ENCODE measurements around the gene TOR3A.

TOR3A gene

DNA sequence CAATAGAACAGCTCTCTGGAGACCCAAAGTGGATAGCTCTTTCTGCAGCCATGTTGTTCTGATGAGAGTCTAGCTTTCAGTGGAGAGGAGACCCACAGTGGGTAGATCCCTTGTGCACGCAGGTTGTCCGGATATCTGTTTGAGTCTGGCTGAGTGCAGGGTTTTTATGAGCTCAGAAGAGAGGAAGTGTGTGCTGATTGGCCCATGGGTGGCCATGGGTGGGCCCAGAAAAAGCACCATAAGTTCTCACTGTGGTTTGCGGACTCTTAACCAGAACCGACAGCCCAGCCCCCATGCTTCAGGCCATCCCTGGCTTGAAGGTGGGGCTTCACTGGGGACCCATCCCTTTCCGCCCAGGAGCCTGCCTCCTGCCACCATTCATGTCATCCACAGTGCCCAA lies 39.2 kb upstream of the TOR3A start:
- no peak overlapping the region for H3K4me3 ChIP-seq (ENCODE audit: low read depth, low read length)
- TF ChIP-seq, protein P1, sequence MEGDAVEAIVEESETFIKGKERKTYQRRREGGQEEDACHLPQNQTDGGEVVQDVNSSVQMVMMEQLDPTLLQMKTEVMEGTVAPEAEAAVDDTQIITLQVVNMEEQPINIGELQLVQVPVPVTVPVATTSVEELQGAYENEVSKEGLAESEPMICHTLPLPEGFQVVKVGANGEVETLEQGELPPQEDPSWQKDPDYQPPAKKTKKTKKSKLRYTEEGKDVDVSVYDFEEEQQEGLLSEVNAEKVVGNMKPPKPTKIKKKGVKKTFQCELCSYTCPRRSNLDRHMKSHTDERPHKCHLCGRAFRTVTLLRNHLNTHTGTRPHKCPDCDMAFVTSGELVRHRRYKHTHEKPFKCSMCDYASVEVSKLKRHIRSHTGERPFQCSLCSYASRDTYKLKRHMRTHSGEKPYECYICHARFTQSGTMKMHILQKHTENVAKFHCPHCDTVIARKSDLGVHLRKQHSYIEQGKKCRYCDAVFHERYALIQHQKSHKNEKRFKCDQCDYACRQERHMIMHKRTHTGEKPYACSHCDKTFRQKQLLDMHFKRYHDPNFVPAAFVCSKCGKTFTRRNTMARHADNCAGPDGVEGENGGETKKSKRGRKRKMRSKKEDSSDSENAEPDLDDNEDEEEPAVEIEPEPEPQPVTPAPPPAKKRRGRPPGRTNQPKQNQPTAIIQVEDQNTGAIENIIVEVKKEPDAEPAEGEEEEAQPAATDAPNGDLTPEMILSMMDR (IDR thresholded peaks at IDR 0.05; ENCODE audit: low read depth, low read length, missing control alignments) = no peak
- in situ Hi-C loops (cut with HindIII; ENCODE audit: low sequenced_read_pairs) = no loop called here
- DNase-seq (ENCODE audit: low read depth) = no peak

DNA sequence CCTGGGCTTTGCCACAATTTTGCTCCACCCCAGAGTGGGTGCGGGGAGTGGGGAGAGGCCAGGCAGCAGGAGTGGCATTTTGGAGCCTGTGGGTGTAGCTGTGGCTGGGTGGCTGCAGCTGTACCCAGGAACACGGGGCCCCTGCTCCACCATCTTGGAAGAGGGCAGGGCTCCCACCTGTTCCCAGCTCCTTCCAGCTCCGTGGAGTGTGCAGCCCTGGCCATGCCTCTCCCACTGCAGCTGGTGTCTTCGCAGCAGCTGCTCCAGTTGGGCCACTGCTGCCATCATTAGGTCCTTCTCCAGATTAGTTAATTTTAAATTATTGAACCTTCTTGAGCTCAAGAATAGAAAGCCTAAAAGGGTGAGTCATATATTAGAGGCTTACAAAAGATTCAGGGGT lies 38.6 kb upstream of the TOR3A start:
- no peak overlapping the region for H3K4me3 ChIP-seq (ENCODE audit: low read depth, low read length)
- TF ChIP-seq, protein P1 (IDR thresholded peaks at IDR 0.05; ENCODE audit: low read depth, low read length, missing control alignments) = no peak
- in situ Hi-C loops (cut with HindIII; ENCODE audit: low sequenced_read_pairs) = no loop called here
- DNase-seq (ENCODE audit: low read depth) = no peak

DNA sequence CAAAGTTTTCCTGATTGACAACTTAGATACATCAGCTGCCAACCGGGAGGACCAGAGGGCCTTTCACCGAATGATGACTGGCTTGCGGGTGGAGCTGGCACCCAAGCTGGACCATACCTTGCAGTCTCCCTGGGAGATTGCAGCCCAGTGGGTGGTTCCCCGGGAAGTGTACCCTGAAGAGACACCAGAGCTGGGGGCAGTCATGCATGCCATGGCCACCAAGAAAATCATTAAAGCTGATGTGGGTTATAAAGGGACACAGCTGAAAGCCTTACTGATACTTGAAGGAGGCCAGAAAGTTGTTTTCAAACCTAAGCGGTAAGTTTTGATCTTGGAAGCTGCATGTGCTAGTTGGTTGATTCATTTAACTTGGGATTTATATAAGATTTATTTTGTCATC lies 38.0 kb upstream of the TOR3A start:
- no peak for DNase-seq (ENCODE audit: low read depth)
- TF ChIP-seq, protein P1 (IDR thresholded peaks at IDR 0.05; ENCODE audit: low read depth, low read length, missing control alignments) = no peak
- H3K4me3 ChIP-seq (ENCODE audit: low read depth, low read length) = no peak overlapping the region
- in situ Hi-C loops (cut with HindIII; ENCODE audit: low sequenced_read_pairs) = no loop called here

DNA sequence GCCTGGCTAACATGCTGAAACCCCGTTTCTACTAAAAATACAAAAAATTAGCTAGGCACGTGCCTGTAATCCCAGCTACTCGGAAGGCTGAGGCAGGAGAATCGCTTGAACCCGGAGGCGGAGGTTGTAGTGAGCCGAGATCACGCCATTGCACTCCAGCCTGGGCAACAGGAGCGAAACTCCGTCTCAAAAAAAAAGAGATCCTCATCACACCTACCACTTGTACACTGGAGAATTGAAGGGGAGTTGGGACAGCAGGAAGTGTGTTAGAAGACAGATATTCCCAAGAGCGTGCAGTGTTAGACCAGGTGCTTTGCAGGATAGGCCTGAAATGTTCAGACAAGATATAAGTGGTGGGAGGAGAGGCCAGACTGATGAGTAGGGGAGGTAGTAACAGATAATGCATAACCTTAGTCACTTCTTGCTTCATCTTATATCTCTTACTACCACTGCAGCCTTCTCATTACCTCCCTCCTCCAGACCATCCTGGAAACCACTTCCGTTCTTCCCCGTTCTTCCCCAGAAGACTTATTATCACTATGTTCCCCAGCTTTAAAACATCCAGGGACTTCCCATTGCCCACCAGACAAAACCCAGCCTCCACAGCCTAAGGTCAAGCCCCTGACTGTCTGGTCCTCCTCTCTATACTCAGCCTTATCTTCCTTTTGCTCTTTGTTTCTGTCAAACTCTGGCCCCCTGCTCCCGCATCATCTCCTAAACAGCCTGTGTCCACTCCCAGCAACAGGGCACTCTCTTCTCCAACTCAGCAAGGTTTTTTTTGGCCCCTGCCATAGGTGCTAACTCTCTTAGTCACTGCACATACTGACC lies 34.8 kb upstream of the TOR3A start:
- in situ Hi-C loops (cut with HindIII; ENCODE audit: low sequenced_read_pairs) = no loop called here
- no peak overlapping the region for H3K4me3 ChIP-seq (ENCODE audit: low read depth, low read length)
- TF ChIP-seq, protein P1 (IDR thresholded peaks at IDR 0.05; ENCODE audit: low read depth, low read length, missing control alignments) = no peak
- DNase-seq (ENCODE audit: low read depth) = no peak

DNA sequence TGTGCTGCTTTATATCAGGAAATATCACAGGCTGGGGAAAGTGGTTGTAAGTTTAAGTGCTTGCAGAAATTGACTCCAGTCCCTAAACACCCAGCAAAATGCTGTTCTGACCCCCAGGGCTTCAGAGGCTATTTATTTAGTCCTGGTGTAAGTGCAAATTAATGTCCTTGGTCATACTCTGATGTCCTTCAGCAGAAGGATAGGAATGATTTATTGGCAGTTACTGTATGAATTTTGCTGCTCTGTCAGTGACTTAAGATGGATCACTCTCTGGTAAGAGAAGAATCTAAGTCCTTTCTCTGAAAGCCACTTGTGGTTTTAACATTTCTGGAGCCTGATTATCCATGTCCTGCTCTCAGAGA lies 34.3 kb upstream of the TOR3A start:
- no peak for DNase-seq (ENCODE audit: low read depth)
- in situ Hi-C loops (cut with HindIII; ENCODE audit: low sequenced_read_pairs) = no loop called here
- H3K4me3 ChIP-seq (ENCODE audit: low read depth, low read length) = no peak overlapping the region
- TF ChIP-seq, protein P1 (IDR thresholded peaks at IDR 0.05; ENCODE audit: low read depth, low read length, missing control alignments) = no peak

DNA sequence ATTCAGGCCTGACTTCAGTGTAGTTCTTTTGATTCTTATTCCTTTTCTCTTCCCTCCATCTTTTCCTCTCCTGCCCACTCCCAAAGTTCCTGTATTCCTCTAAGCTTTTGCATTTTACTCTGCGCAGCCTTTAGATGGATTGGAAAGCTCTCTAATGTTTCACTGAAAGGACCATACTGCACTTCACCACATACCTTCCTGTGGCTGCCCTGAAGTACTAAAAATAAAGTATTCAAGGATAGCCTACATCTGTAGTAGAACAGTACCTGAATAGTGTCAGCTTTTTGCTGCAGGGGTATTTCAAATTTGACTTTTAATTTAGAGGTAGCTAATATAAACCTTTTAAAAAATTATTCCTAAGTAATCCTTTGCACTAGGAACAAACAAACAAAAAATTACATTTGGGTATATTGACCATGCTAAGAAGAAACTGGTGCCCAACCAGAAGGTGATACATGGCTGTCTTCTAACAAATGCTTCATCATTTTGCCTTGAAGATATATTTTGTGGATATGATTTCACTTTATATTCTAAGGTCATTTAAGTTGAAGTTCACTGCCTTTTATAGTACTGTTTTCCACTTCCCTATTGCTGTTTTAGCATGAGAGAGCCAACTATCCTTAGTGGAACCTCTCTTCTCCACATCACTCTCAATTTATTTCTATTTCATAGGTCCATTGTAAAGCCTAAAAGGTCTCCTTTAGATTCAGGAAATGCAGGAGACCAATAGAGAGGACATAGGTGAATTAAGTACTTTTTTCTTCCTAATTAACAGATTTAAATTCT lies 33.3 kb upstream of the TOR3A start:
- in situ Hi-C loops (cut with HindIII; ENCODE audit: low sequenced_read_pairs) = no loop called here
- no peak for DNase-seq (ENCODE audit: low read depth)
- no peak overlapping the region for H3K4me3 ChIP-seq (ENCODE audit: low read depth, low read length)
- TF ChIP-seq, protein P1 (IDR thresholded peaks at IDR 0.05; ENCODE audit: low read depth, low read length, missing control alignments) = no peak

Measured in astrocyte of the cerebellum (primary cell).